ENCODE measurements around the gene OR4A5.
"Not testable (repeated sequence)": the region's sequence is repeated elsewhere in the genome, so short reads cannot be mapped to it uniquely, and the experiment has no call there.

Gene OR4A5, protein sequence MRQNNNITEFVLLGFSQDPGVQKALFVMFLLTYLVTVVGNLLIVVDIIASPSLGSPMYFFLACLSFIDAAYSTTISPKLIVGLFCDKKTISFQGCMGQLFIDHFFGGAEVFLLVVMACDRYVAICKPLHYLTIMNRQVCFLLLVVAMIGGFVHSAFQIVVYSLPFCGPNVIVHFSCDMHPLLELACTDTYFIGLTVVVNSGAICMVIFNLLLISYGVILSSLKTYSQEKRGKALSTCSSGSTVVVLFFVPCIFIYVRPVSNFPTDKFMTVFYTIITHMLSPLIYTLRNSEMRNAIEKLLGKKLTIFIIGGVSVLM

DNA sequence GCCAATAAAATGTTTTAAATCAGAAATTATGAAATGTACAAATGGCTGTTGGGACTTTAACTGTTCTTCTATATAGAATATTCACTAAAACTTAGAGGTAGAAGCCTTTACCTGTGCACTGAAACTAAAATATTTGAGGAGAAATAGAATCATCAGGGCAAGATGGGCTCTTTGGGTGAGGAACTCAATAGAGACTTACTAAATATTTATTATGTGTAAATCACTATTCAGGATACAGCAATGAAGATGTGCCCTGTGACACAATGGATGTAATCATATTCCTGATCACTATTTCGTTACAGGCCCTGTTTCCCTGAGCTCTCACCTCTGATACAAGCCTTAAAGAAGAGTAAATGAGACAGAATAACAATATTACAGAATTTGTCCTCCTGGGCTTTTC is at the start of gene OR4A5:
Gene OR4A5 (plus strand): TSS at position 301 of the 400 bp plus-strand sequence. CDS start 53 bp downstream, at position 354.
- DNase-seq, result not testable (repeated sequence)

DNA sequence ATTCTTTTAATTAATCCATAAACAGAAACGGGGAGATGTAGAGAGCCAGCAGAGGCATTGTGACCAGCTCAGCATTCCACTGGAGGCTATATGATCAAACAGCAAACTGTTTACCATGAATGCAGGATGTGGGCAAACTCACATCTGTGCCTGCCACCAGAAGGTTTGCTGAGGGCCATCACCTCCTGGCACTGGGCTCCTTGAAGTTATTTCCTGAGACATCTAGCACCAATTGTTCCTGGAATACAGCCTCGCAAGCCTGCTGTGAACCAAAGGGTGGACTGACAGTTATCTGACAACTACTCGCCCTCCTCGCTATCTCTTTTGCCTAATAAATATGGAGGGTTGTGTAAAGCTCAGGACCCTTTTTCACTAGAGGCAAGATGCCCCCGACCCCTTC is 13.5 kb downstream of the OR4A5 start:
- DNase-seq, result not testable (repeated sequence)
